Ovary (tissue), 3 donors: ENCODE measurements around the gene CBX4.

Experiments
- EP300 ChIP-seq: sonication (generic); formaldehyde crosslinking; IDR thresholded peaks from one replicate; pipeline ENCODE4 v1.6.1; 2017; ENCODE audit warnings: antibody characterized with exemption
- POLR2A ChIP-seq: fragments of 450-650 bp; IDR thresholded peaks from one replicate; pipeline ENCODE4 v1.6.1; 2017; ENCODE audit warnings: antibody characterized with exemption, mild to moderate bottlenecking, moderate library complexity
- TF ChIP-seq, protein P1 (sequence below), 3 donors: fragments of 450-650 bp in 2 of 3; fragments of 200-600 bp in 1 of 3; IDR thresholded peaks; one replicate each; pipeline versions ENCODE4 v1.5.1 to v1.8.0; 2016 to 2022; ENCODE audit warnings: antibody characterized with exemption in 3 of 3, mild to moderate bottlenecking in 1 of 3
- donor health status: DM: no; HTN: no; CAD: no.

GRCh38 chr17:79815836-79816461, 23.3 kb downstream of the CBX4 start:
- TF ChIP-seq, protein P1, sequence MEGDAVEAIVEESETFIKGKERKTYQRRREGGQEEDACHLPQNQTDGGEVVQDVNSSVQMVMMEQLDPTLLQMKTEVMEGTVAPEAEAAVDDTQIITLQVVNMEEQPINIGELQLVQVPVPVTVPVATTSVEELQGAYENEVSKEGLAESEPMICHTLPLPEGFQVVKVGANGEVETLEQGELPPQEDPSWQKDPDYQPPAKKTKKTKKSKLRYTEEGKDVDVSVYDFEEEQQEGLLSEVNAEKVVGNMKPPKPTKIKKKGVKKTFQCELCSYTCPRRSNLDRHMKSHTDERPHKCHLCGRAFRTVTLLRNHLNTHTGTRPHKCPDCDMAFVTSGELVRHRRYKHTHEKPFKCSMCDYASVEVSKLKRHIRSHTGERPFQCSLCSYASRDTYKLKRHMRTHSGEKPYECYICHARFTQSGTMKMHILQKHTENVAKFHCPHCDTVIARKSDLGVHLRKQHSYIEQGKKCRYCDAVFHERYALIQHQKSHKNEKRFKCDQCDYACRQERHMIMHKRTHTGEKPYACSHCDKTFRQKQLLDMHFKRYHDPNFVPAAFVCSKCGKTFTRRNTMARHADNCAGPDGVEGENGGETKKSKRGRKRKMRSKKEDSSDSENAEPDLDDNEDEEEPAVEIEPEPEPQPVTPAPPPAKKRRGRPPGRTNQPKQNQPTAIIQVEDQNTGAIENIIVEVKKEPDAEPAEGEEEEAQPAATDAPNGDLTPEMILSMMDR (IDR thresholded peaks at IDR 0.05), result no peak
- TF ChIP-seq POLR2A (no peak), EP300 (no peak)
